ENCODE measurements around the gene RAMP1.
"Not testable (repeated sequence)": the region's sequence is repeated elsewhere in the genome, so short reads cannot be mapped to it uniquely, and the experiment has no call there.

Gene RAMP1

GRCh38 chr2:237921967-237922492 is 62.6 kb downstream of the RAMP1 start:
- no peak for DNase-seq

DNA sequence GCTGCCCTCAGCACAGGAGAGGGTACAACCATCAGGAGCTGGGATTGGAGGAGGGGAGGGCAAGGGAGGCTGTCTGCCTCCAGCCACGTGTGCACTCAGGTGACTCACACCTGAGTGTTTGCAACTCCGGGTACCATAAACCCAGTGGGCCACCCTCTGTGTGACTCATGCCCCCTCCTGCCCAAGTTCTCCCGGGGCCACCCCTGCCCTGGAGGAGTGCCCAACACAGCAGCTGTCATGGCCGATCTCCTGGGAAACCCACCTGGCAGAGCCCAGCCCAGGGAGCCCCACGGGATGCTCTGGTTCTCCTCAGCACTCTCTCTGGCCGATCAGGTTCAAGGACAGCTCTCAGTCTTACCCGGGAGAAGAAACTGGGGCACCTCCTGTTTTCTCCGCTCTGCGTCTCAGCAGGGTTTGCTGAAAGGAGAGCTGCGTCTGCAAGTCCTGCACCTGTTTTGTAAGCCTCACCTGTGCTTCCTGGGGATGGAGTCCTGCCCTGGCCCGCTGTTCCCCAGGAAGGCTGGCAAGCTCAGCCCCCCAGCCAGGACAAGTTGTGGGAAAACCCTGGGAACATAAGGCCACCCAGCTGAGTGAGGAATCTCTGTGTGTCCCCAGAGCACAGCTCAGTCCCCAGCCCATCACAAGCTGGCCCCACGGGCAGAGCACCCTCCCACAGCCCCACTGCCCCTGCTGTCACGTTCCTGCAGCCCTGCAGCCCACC is 63.4 kb downstream of the RAMP1 start:
- DNase-seq = no peak

- no peak for DNase-seq
These were observed 64.2 kb downstream of the RAMP1 start for GRCh38 chr2:237923481-237924163.

- no peak for DNase-seq
These were observed 64.7 kb downstream of the RAMP1 start for GRCh38 chr2:237924164-237924534.

DNA sequence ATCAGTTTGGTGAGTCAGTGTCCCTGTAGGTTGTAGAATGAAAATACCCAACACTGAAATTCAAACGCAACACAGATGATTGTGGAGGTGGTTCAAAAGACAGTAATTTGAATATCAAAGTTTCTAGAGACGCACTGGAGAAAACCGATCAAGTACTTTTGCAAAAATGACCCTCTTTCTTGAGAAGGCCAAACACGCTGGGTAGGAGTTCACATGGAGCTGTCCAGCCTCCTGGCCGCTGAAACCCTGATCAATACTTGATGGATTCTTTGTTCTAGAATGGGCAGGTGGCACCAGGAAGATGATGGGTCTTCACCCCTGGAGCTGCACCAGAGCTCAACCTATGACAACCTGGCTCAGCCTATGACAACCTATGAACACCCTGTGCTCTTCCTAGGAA is 67.7 kb downstream of the RAMP1 start:
- DNase-seq = no peak

GRCh38 chr2:237927986-237928385 is 68.6 kb downstream of the RAMP1 start:
- no peak for DNase-seq

- DNase-seq = no peak
These were observed 70.6 kb downstream of the RAMP1 start for GRCh38 chr2:237929979-237930378.

- no peak for DNase-seq
These were observed 71.8 kb downstream of the RAMP1 start for GRCh38 chr2:237931205-237931721.

DNA sequence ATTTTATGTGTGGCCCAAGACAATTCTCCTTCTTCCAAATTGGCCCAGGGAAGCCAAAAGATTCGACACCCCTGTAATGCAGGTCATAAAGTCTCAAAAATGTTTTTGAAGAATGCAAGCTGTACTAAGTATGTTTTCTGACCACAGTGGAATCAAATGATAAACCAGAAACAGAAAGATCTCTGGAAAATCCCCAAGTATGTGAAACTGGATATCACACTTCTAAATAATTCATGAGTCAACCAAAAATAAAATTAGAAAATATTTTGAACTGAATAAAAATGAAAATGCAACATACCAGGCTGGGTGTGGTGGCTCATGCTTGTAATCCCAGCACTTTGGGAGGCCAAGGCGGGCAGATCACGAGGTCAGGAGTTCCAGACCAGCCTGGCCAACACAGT is 73.3 kb downstream of the RAMP1 start:
- no peak for DNase-seq

DNA sequence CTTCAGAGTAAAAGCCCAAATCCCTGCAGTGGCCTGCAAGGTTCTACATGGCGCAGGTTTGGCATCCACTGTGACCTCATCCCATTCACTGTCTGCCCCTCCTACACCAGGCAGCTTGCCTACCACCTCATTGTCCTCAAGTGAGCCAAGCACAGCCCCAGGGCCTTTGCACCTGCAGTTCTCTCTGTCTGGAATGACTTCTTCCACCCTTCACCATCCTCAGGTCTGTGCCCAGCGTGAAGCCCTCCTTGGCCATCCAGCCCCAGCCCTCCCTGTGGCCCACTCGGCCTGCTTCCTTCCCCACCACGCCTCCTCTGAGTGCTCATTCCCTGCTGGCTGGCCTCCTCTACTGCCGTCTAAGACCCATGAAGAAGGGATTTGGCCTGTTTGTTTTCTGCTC is 74.8 kb downstream of the RAMP1 start:
- DNase-seq = no peak

- DNase-seq = no peak
These were observed 76.5 kb downstream of the RAMP1 start for GRCh38 chr2:237935740-237936452.

DNA sequence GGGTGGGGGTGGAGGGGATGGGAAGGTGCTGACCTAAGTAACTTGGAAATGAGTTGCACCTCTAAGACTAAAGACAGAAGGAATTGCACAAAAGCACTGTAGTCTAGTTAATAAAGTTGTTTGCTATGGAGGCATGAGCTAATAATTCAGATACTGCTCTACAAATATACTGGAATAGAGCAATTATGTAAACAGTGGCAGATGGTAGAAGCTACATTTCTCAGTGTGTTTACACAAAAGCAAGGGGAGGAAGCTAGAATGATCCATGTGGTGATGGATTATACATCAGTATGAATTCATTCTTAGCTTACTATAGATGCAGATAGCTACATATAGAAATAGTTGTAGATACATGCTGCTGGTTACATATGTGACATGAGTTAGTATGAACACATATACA is 79.8 kb downstream of the RAMP1 start:
- peak; percentile 66 for DNase-seq

- DNase-seq = no peak
These were observed 81.4 kb downstream of the RAMP1 start for GRCh38 chr2:237940828-237941227.

DNA sequence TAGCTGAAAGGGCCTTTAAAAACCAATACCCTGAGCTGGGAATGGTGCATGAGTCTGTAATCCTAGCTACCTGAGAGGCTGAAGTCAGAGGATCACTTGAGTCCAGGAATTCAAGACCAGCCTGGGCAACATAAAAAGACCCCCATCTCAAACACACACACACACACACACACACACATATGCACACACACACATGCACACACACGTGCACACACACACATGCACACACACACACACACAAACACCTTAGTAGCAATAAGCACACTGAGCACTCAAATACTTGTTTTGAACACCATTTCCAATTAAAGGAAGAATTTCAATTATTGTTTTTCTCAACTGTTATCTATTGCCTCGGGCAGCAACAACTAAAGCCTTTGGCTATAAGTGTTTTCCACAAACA is 81.8 kb downstream of the RAMP1 start:
- no peak for DNase-seq

- DNase-seq = no peak
These were observed 83.1 kb downstream of the RAMP1 start for GRCh38 chr2:237942513-237942899.

GRCh38 chr2:237943395-237944094 is 84.1 kb downstream of the RAMP1 start:
- DNase-seq = no peak

DNA sequence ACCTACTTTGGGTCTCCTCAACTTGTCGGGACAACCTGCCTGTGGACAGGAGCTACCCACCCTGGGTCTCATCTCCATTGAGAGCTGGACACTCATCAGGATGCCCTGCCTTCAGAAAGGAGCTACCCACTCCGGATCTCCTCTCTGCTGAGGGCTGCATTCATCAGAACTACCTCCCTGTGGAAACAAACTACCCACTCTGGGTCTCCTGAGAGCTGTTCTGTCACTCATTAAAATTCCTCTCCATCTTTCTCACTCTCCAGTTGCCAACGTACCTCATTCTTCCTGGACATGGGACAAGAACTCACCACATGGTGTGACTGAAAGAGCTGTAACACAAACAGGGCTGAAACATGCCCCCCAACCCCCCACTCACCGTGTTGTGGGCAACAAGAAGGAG is 84.9 kb downstream of the RAMP1 start:
- DNase-seq = no peak

DNA sequence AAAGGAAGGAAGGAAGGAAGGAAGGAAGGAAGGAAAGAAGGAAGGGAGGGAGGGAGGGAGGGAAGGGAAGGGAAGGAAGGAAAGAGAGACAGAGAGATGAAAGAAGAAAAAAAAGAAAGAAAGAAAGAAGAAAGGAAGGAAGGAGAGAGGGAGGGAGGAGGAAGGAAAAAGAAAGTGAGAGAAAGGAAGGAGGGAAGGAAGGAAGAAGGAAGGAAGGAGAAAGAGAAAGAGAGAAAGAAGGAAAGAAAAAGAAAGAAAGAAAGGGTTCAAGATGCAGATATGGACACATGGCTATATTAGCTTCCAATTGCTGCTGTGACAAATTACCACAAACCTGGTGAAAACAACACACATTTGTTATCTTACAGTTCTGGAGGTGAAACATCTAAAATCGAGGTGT is 87.0 kb downstream of the RAMP1 start:
- no peak for DNase-seq

- not testable (repeated sequence) for DNase-seq
These were observed 91.9 kb downstream of the RAMP1 start for GRCh38 chr2:237951354-237951753.

DNA sequence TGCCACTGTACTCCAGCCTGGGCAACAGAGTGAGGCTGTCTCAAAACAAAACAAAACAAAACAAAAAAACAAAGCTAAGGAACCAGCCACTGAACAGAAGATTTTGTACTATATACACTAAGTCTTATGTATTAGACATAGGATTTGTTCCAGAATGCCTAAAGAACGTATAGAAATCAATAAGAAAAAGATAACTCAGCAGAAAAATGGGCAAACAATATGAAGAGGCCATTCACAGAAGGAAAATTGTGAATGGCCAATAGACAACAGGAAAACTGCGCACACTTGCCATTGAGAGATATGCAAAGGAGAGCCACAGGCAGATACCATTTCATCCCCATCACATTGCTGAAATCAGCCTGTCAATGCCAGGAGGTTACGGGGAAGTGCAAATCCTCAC is 92.5 kb downstream of the RAMP1 start:
- no peak for DNase-seq

GRCh38 chr2:237952851-237953250 is 93.4 kb downstream of the RAMP1 start:
- no peak for DNase-seq

- DNase-seq = no peak
These were observed 96.4 kb downstream of the RAMP1 start for GRCh38 chr2:237955640-237956401.

Measured in DMS153 (cell line).